ENCODE measurements around the gene WDFY1. TPM values are rescaled to one million over a fixed set of nuclear protein-coding genes. Genes with fewer than 3 reads are reported as not detected.

The WDFY1 gene
- polyA plus RNA-seq, 3 donors: 31.7 to 59.8 (median 40.7) TPM

GRCh38 chr2:223967981-223968380 lies 22.8 kb upstream of the WDFY1 start:
- Histone ChIP-seq H3K9me3 (replicated peaks in 1 of 2; ENCODE audit: control insufficient read depth in 1 of 2, insufficient read depth in 1 of 2, low read length in 2 of 2) (no peaks in the 10 kb centered on the region), H3K27me3 (ENCODE audit: control insufficient read depth in 2 of 2, insufficient read depth in 2 of 2, low read length in 2 of 2) (no peaks in the 10 kb centered on the region), H2AFZ (ENCODE audit: insufficient read depth, low read depth, low read length, poor library complexity, severe bottlenecking) (no peak overlapping the region), H4K20me1 (ENCODE audit: insufficient read depth, low read length) (peaks cover 32% of the 10 kb centered on the region), H3K9ac (ENCODE audit: insufficient read depth, low read length, poor library complexity, severe bottlenecking) (no peak overlapping the region), H3K27ac (ENCODE audit: low read depth in 1 of 2, low read length in 2 of 2) (no peak overlapping the region), H3K4me1 (ENCODE audit: control insufficient read depth in 1 of 2, insufficient read depth in 2 of 2, low read length in 2 of 2) (no peaks in the 10 kb centered on the region), H3K79me2 (ENCODE audit: insufficient read depth, low read length) (peaks cover 30% of the 10 kb centered on the region), H3K36me3 (replicated peaks in 1 of 2; ENCODE audit: control insufficient read depth in 1 of 2, insufficient read depth in 2 of 2, low read length in 2 of 2) (peaks cover 42 to 81% of the 10 kb centered on the region in 2 donors), H3K4me3 (replicated peaks in 1 of 3; ENCODE audit: low read depth in 2 of 3, low read length in 3 of 3) (no peak overlapping the region), H3K4me2 (replicated peaks; ENCODE audit: extremely low read depth, low read length, poor library complexity, severe bottlenecking) (no peak overlapping the region)
- DNase-seq: no peak
- H3K27me3 Mint-ChIP-seq (ENCODE audit: low read depth in 3 of 3): no peaks in the 10 kb centered on the region
- 86% methylated on average over 1 of the region's 2 CpGs for WGBS (ENCODE audit: insufficient coverage)
- H3K27ac Mint-ChIP-seq: no peak overlapping the region
- H3K36me3 Mint-ChIP-seq: peaks cover 52 to 62% of the 10 kb centered on the region in 2 donors
- intact Hi-C loops (cut with micrococcal nuclease): no loop called here
- no peak overlapping the region for H3K4me3 Mint-ChIP-seq
- H3K9me3 Mint-ChIP-seq: no peaks in the 10 kb centered on the region
- no peak for TF ChIP-seq CTCF (IDR thresholded peaks at IDR 0.05)
- peaks cover 3% of the 10 kb centered on the region for H3K4me1 Mint-ChIP-seq

GRCh38 chr2:223959688-223960087 lies 14.6 kb upstream of the WDFY1 start:
- Histone ChIP-seq H3K27me3 (ENCODE audit: control insufficient read depth in 2 of 2, insufficient read depth in 2 of 2, low read length in 2 of 2) (no peaks in the 10 kb centered on the region), H3K4me1 (ENCODE audit: control insufficient read depth in 1 of 2, insufficient read depth in 2 of 2, low read length in 2 of 2) (peaks cover 41 to 57% of the 10 kb centered on the region in 2 donors), H3K4me3 (replicated peaks in 1 of 3; ENCODE audit: low read depth in 2 of 3, low read length in 3 of 3) (peak overlapping the region in 1 of 3 experiments; percentile 91), H3K9me3 (replicated peaks in 1 of 2; ENCODE audit: control insufficient read depth in 1 of 2, insufficient read depth in 1 of 2, low read length in 2 of 2) (no peaks in the 10 kb centered on the region), H3K4me2 (replicated peaks; ENCODE audit: extremely low read depth, low read length, poor library complexity, severe bottlenecking) (peak overlapping the region; percentile 82), H3K27ac (ENCODE audit: low read depth in 1 of 2, low read length in 2 of 2) (peak overlapping the region in 1 of 2 donors; percentile 66), H2AFZ (ENCODE audit: insufficient read depth, low read depth, low read length, poor library complexity, severe bottlenecking) (peak overlapping the region; percentile 36), H4K20me1 (ENCODE audit: insufficient read depth, low read length) (peaks cover 55% of the 10 kb centered on the region), H3K36me3 (replicated peaks in 1 of 2; ENCODE audit: control insufficient read depth in 1 of 2, insufficient read depth in 2 of 2, low read length in 2 of 2) (peaks cover 24 to 49% of the 10 kb centered on the region in 2 donors), H3K9ac (ENCODE audit: insufficient read depth, low read length, poor library complexity, severe bottlenecking) (no peak overlapping the region), H3K79me2 (ENCODE audit: insufficient read depth, low read length) (peaks cover 74% of the 10 kb centered on the region)
- Mint-ChIP-seq H3K27me3 (ENCODE audit: low read depth in 3 of 3) (no peaks in the 10 kb centered on the region), H3K4me1 (peaks cover 58% of the 10 kb centered on the region), H3K4me3 (peak overlapping the region; percentile 12 to 65), H3K27ac (peak overlapping the region in 6 of 7 donors; percentile 30 to 84 (median 59)), H3K9me3 (peaks cover 0 to 2% (median 0%) of the 10 kb centered on the region in 7 donors), H3K36me3 (peaks cover 31 to 39% of the 10 kb centered on the region in 2 donors)
- intact Hi-C loops (cut with micrococcal nuclease): loop anchor here (10.0 kb wide), 3 partner anchors 125 to 625 kb away; partner anchors contain the start of genes AP1S3 (in 1 of the 2) and CUL3 (in 1 of the 2)
- TF ChIP-seq CTCF (IDR thresholded peaks at IDR 0.05): no peak
- WGBS (ENCODE audit: insufficient coverage): 0% methylated on average over 2 of the region's 5 CpGs
- DNase-seq: peak in 2 of 3 donors; percentile 19 to 23
